Stimulated activated CD4-positive, alpha-beta T cell treated with anti-CD3 and anti-CD28 coated beads, Interleukin-1b, Interleukin-23, amount 100 ng/mL, for 1 hour (primary cell): ENCODE data around the gene RASGRP3.

Experiments
- DNase-seq, 2 donors: peaks; one replicate each; pipeline ENCODE4 v3.0.0-alpha.2; 2020; ENCODE audit warnings: low read depth in 2 of 2

Gene RASGRP3

GRCh38 chr2:33579227-33579626 lies 102.8 kb downstream of the RASGRP3 start:
- no peak for DNase-seq

GRCh38 chr2:33581872-33582271 lies 105.4 kb downstream of the RASGRP3 start:
- no peak for DNase-seq

GRCh38 chr2:33583194-33583938 lies 106.9 kb downstream of the RASGRP3 start:
- no peak for DNase-seq

GRCh38 chr2:33586766-33587165 lies 110.3 kb downstream of the RASGRP3 start:
- no peak for DNase-seq

- DNase-seq: no peak
These were observed 111.8 kb downstream of the RASGRP3 start for GRCh38 chr2:33588232-33588631.

GRCh38 chr2:33589444-33589843 lies 113.0 kb downstream of the RASGRP3 start:
- no peak for DNase-seq

- DNase-seq: no peak
These were observed 118.9 kb downstream of the RASGRP3 start for GRCh38 chr2:33595385-33595784.

- DNase-seq: no peak
These were observed 120.6 kb downstream of the RASGRP3 start for GRCh38 chr2:33597026-33597425.

- peak in 1 of 2 donors; percentile 13 for DNase-seq
These were observed 122.2 kb downstream of the RASGRP3 start for GRCh38 chr2:33598561-33599174.

- DNase-seq: peak; percentile 98
These were observed 122.9 kb downstream of the RASGRP3 start, which contains the start of gene FAM98A for GRCh38 chr2:33599175-33599942. FAM98A (minus strand) TSS chr2:33599299; CDS start chr2:33599221, 78 bp downstream.

GRCh38 chr2:33599943-33600192 lies 123.4 kb downstream of the RASGRP3 start:
- DNase-seq: no peak

- DNase-seq: no peak
These were observed 125.9 kb downstream of the RASGRP3 start for GRCh38 chr2:33602201-33602830.

- no peak for DNase-seq
These were observed 127.0 kb downstream of the RASGRP3 start for GRCh38 chr2:33603416-33603815.

GRCh38 chr2:33605056-33605455 lies 128.6 kb downstream of the RASGRP3 start:
- no peak for DNase-seq

- no peak for DNase-seq
These were observed 129.7 kb downstream of the RASGRP3 start for GRCh38 chr2:33606100-33606499.

- DNase-seq: no peak
These were observed 130.2 kb downstream of the RASGRP3 start for GRCh38 chr2:33606622-33607021.

GRCh38 chr2:33607251-33607721 lies 130.8 kb downstream of the RASGRP3 start:
- no peak for DNase-seq

- no peak for DNase-seq
These were observed 131.5 kb downstream of the RASGRP3 start for GRCh38 chr2:33607905-33608304.

GRCh38 chr2:33614190-33614589 lies 137.7 kb downstream of the RASGRP3 start:
- no peak for DNase-seq
